Cardiac muscle cell (in vitro differentiated cells and primary cell): ENCODE measurements around the gene HSCB. TPM values are rescaled to one million over a fixed set of nuclear protein-coding genes. Genes with fewer than 3 reads are reported as not detected.
"Not testable (repeated sequence)": the region's sequence is repeated elsewhere in the genome, so short reads cannot be mapped to it uniquely, and the experiment has no call there.

Source experiments
- DNase-seq, 2 donors: peaks; one replicate each; pipeline versions ENCODE4 v3.0.0 to v3.0.0-alpha.2; 2010 to 2017; ENCODE audit warnings: low read depth in 1 of 2, low spot score in 1 of 2
- H3K27ac ChIP-seq: fragments of 200-600 bp; sonication (generic); 2 replicates; pipeline ENCODE4 v1.5.1; 2016
- H3K27me3 ChIP-seq: fragments of 200-600 bp; sonication (generic); 2 replicates; pipeline ENCODE4 v1.6.0; 2016; ENCODE audit warnings: control low read depth
- H3K36me3 ChIP-seq: fragments of 200-600 bp; sonication (generic); 2 replicates; pipeline ENCODE4 v1.5.1; 2016; ENCODE audit warnings: control low read depth
- H3K4me1 ChIP-seq: fragments of 200-600 bp; sonication (generic); 2 replicates; pipeline ENCODE4 v1.8.1; 2017; ENCODE audit warnings: low read depth, mild to moderate bottlenecking, mixed run types
- H3K4me3 ChIP-seq: fragments of 200-600 bp; sonication (generic); 2 replicates; pipeline ENCODE4 v1.5.1; 2016; ENCODE audit warnings: mild to moderate bottlenecking
- H3K9me3 ChIP-seq: fragments of 200-600 bp; sonication (generic); 2 replicates; pipeline ENCODE4 v1.5.1; 2017; ENCODE audit warnings: low read depth, mild to moderate bottlenecking, control low read depth
- polyA plus RNA-seq: library from polyadenylated mRNA; unstranded; fragments of >200 nt; fragmentation: Nextera tagmentation; extraction: Ambion mirVana; gene quantifications from 2 replicates; pipeline ENCODE4 v1.2.1, GENCODE V29; 2016
- total RNA-seq: library from RNA; depleted of rRNA; stranded (reverse); fragments of >200 nt; gene quantifications from 2 replicates; pipeline ENCODE4 v1.2.3, GENCODE V29; 2016
- TF ChIP-seq, protein P1 (sequence below): IDR thresholded peaks from 2 replicates; pipeline ENCODE4 v1.5.1; 2012; ENCODE audit warnings: low read depth, mild to moderate bottlenecking, low read length

Gene HSCB
- total and polyA plus RNA-seq, 2 experiments from 2014 or later = 21.5 to 27.0 TPM

DNA sequence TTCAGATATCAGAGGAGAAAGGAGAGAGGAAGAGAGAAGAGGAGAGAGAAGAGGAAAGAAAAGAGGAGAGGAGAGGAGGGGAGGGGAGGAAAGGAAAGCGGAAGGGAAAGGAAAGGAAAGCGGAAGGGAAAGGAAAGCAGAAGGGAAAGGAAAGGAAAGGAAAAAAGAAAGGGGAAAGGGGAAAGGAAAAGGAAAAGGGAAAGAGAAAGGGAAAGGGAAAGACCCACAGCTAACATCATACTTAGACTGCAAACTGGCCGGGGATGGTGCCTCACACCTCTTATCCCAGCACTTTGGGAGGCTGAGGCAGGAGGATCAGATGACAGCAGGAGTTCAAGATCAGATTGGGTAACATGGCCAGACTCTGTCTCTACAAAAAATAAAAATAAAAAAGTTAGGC lies 11.7 kb upstream of the HSCB start:
- no peak overlapping the region for H3K4me3 ChIP-seq
- H3K27me3 ChIP-seq = no peaks in the 10 kb centered on the region
- H3K9me3 ChIP-seq = no peaks in the 10 kb centered on the region
- no peak overlapping the region for H3K27ac ChIP-seq
- peaks cover 2% of the 10 kb centered on the region for H3K36me3 ChIP-seq
- H3K4me1 ChIP-seq = no peaks in the 10 kb centered on the region
- TF ChIP-seq, protein P1, sequence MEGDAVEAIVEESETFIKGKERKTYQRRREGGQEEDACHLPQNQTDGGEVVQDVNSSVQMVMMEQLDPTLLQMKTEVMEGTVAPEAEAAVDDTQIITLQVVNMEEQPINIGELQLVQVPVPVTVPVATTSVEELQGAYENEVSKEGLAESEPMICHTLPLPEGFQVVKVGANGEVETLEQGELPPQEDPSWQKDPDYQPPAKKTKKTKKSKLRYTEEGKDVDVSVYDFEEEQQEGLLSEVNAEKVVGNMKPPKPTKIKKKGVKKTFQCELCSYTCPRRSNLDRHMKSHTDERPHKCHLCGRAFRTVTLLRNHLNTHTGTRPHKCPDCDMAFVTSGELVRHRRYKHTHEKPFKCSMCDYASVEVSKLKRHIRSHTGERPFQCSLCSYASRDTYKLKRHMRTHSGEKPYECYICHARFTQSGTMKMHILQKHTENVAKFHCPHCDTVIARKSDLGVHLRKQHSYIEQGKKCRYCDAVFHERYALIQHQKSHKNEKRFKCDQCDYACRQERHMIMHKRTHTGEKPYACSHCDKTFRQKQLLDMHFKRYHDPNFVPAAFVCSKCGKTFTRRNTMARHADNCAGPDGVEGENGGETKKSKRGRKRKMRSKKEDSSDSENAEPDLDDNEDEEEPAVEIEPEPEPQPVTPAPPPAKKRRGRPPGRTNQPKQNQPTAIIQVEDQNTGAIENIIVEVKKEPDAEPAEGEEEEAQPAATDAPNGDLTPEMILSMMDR = no peak
- DNase-seq = no peak

DNA sequence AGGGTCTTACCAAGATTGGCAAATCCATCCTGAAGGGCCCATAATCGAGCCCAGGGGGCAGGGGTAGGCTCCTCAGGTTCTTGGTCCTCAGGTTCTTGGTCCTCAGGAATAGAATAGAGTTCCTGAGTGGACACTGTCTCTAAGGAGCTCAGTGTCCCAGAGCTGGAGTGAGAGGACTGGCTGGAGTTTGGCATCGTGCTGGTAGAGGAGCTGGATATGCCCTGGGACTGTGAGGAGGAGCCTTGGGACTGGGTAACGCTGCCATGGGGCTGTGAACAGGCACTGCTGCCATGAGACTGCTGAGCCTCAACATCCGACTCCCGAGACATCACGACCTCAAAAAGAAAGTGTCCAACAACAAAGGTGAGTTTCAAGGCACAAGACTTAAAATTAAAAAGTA lies 7.4 kb upstream of the HSCB start:
- Histone ChIP-seq H3K27ac (no peak overlapping the region), H3K4me1 (peaks cover 3% of the 10 kb centered on the region), H3K4me3 (no peak overlapping the region), H3K27me3 (no peaks in the 10 kb centered on the region), H3K9me3 (no peaks in the 10 kb centered on the region), H3K36me3 (peaks cover 2% of the 10 kb centered on the region)
- TF ChIP-seq, protein P1 = no peak
- DNase-seq = no peak

DNA sequence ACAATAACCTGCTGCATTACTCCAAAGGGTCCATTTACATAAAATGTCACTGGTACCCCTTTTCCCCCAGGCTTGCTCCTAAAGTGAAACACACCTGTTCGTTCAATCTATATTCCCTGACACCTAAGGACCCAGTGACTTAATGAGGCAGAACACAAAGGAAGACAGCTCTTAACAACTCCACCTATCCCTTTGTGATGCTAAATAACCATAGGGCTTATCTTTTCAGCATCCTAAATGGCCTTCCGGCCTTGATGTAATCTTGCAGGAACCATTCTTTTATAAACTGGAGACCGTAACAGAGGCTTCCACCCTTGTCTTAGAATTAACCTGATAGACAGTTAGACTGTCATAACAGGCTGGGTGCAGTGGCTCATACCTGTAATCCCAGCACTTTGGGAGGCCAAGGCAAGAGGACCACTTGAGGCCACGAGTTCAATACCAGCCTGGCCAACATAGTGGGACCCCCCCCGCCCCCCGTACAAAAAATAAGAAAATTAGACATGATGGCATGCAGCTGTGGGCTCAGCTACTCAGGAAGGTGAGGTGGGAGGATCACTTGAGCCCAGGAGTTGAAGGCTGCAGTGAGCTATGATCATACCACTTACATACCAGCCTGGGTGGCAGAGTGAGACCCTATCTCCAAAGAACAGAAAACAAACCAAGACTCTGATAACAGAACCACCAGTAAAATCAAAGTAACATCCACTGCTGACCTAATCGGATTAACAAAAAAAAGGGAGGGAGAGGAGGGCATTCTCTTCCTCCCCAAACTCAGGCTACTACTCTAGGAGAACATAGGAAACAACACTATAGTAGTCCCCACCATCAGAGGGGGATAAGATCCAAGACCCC lies 5.3 kb upstream of the HSCB start:
- Histone ChIP-seq H3K27ac (no peak overlapping the region), H3K4me3 (no peak overlapping the region), H3K36me3 (peaks cover 2% of the 10 kb centered on the region), H3K27me3 (no peaks in the 10 kb centered on the region), H3K9me3 (no peaks in the 10 kb centered on the region), H3K4me1 (peaks cover 3% of the 10 kb centered on the region)
- no peak for DNase-seq
- TF ChIP-seq, protein P1 = no peak

DNA sequence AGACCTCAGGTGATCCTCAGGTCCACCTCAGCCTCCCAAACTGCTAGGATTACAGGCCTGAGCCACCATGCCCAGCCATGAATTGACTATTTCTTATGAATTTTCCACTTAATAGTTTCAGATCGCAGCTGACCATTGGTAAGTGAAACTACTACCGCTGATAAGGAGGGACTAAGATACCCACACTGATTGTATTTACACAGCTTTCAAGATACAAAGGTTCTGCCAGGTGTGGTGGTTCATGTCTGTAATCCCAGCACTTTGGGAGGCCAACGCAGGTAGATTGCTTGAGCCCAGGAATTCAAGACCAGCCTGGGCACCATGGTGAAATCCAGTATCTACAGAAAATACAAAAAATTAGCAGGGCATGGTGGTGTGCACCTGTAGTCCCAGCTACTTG lies 4.1 kb upstream of the HSCB start:
- H3K27me3 ChIP-seq = no peaks in the 10 kb centered on the region
- no peak overlapping the region for H3K27ac ChIP-seq
- H3K36me3 ChIP-seq = peaks cover 2% of the 10 kb centered on the region
- DNase-seq = no peak
- H3K4me3 ChIP-seq = no peak overlapping the region
- TF ChIP-seq, protein P1 = no peak
- no peaks in the 10 kb centered on the region for H3K9me3 ChIP-seq
- H3K4me1 ChIP-seq = peaks cover 3% of the 10 kb centered on the region

DNA sequence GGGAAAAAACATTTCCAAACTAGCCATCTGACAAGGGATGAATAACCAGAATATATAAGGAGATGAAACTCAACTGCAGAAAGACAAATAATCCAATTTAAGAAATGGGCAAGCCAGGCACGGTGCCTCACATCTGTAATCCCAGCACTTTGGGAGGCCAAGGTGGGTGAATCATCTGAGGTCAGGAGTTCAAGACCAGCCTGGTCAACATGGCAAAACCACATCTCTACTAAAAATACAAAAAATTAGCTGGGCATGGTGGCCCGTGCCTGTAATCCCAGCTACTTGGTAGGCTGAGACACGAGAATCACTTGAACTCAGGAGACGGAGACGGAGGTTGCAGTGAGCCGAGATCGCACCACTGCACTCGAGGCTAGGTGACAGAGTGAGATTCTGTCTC lies 3.0 kb upstream of the HSCB start:
- H3K36me3 ChIP-seq = not testable (repeated sequence)

DNA sequence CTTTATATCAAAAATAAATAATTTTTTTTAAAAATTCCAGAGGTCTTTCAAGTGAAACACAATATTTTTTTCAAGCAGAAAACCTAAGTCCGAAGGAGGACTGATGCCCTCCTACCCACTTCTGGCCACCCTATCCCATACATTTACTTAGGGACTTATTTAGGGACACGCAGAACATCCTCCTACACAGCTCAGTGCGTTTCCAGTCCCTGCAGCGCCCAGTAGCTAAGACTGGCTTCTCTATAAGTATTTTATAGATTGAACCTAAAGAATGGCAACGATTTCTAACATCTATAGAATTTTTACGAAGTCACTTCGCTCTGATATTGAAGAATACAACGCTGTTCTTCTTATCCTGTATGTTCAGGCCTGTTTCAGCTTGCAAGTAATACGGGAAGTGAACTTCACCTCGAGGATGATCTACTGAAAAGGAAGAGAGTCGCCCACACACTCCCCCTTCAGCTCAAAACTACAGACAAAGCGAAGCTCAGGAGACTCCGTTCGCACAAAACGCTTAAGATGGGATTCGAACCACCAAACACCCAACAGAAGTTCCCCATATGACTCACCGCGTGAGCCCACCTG lies 547 bp upstream of the HSCB start:
- DNase-seq = peak in 1 of 2 donors; percentile 1
- Histone ChIP-seq H3K4me3 (peak overlapping the region; percentile 66), H3K4me1 (peaks cover 3% of the 10 kb centered on the region), H3K27ac (no peak overlapping the region), H3K36me3 (peaks cover 14% of the 10 kb centered on the region), H3K27me3 (no peaks in the 10 kb centered on the region), H3K9me3 (no peaks in the 10 kb centered on the region)
- TF ChIP-seq, protein P1 = peak; percentile 10

More for the DNA sequence above, 3.0 kb upstream of the HSCB start:
- H3K9me3 ChIP-seq, DNase-seq, H3K27ac ChIP-seq, H3K4me3 ChIP-seq, H3K4me1 ChIP-seq, H3K27me3 ChIP-seq: not testable (repeated sequence)
